Activated CD8-positive, alpha-beta T cell treated with anti-CD3 and anti-CD28 coated beads for 36 hours (primary cell): Measurements from ENCODE around the gene KRTAP21-2. TPM values are rescaled to one million over a fixed set of nuclear protein-coding genes. Genes with fewer than 3 reads are reported as not detected.

Experiments
- ATAC-seq: fragments of 200-7000 bp; cut with Tn5 transposase; one replicate; pipeline ENCODE4 v1.10.0; 2021; ENCODE audit warnings: mild to moderate bottlenecking, moderate library complexity
- CTCF ChIA-PET: fragments of 350-600 bp; sonication (Branson Sonifier 250); formaldehyde crosslinking; loops from one replicate; lab custom pipeline; 2021; ENCODE audit warnings: antibody characterized with exemption; lab: Charles Lee
- POLR2A ChIA-PET: fragments of 350-600 bp; sonication (Branson Sonifier 250); formaldehyde crosslinking; loops from one replicate; lab custom pipeline; 2021; ENCODE audit warnings: antibody characterized with exemption; lab: Charles Lee
- DNase-seq: peaks from one replicate; pipeline ENCODE4 v3.0.0-alpha.2; 2020
- H3K27ac Mint-ChIP-seq: one replicate; pipeline ENCODE4 v1.8.0; 2021; ENCODE audit warnings: mild to moderate bottlenecking, mixed read lengths
- H3K27me3 Mint-ChIP-seq: one replicate; pipeline ENCODE4 v1.8.0; 2021; ENCODE audit warnings: mixed read lengths
- H3K36me3 Mint-ChIP-seq: one replicate; pipeline ENCODE4 v1.8.0; 2021; ENCODE audit warnings: low read depth, mixed read lengths
- H3K4me1 Mint-ChIP-seq: one replicate; pipeline ENCODE4 v1.8.0; 2021; ENCODE audit warnings: low read depth, mixed read lengths
- H3K4me3 Mint-ChIP-seq: one replicate; pipeline ENCODE4 v1.8.0; 2021; ENCODE audit warnings: mild to moderate bottlenecking, moderate library complexity, mixed read lengths
- H3K9me3 Mint-ChIP-seq: one replicate; pipeline ENCODE4 v1.8.0; 2021; ENCODE audit warnings: mixed read lengths
- intact Hi-C: fragments of 100-400 bp; cut with micrococcal nuclease; formaldehyde crosslinking; loops from one replicate; pipeline ENCODE4 v1.10.0; 2022
- total RNA-seq, 2 experiments: library from RNA; stranded (reverse); gene quantifications; one replicate each; pipeline ENCODE4 v1.2.3, GENCODE V29; 2021
- TF ChIP-seq, protein P1 (sequence below): fragments of 200-600 bp; IDR thresholded peaks from one replicate; pipeline ENCODE4 v1.8.0; 2022; ENCODE audit warnings: antibody characterized with exemption, mild to moderate bottlenecking

Gene KRTAP21-2
- total RNA-seq, 2 experiments from 2014 or later, result not detected

DNA sequence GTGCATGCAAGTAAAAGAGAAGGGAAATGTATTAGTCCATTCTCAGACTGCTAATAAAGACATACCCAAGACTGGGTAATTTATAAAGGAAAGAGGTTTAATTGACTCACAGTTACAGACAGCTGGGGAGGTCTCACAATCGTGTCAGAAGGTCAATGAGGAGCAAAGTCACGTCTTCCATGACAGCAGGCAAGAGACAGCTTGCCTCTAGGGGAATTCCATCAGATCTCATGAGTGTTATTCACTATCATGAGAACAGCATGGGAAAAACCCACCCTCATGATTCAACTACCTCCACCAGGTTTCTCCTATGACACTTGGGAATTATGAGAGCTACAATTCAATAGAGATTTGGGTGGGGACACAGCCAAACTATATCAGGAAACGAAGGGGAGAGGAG, 36.6 kb downstream of the KRTAP21-2 start:
- peak; percentile 43 for DNase-seq
- Mint-ChIP-seq H3K27me3 (no peaks in the 10 kb centered on the region), H3K4me3 (no peak overlapping the region), H3K9me3 (peaks cover 12% of the 10 kb centered on the region), H3K27ac (peak overlapping the region; percentile 72), H3K4me1 (peaks cover 5% of the 10 kb centered on the region), H3K36me3 (no peaks in the 10 kb centered on the region)
- peak; percentile 74 for ATAC-seq
- TF ChIP-seq, protein P1, sequence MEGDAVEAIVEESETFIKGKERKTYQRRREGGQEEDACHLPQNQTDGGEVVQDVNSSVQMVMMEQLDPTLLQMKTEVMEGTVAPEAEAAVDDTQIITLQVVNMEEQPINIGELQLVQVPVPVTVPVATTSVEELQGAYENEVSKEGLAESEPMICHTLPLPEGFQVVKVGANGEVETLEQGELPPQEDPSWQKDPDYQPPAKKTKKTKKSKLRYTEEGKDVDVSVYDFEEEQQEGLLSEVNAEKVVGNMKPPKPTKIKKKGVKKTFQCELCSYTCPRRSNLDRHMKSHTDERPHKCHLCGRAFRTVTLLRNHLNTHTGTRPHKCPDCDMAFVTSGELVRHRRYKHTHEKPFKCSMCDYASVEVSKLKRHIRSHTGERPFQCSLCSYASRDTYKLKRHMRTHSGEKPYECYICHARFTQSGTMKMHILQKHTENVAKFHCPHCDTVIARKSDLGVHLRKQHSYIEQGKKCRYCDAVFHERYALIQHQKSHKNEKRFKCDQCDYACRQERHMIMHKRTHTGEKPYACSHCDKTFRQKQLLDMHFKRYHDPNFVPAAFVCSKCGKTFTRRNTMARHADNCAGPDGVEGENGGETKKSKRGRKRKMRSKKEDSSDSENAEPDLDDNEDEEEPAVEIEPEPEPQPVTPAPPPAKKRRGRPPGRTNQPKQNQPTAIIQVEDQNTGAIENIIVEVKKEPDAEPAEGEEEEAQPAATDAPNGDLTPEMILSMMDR, result no peak
- intact Hi-C loops, result no loop called here
- POLR2A ChIA-PET, result no interaction called here
- CTCF ChIA-PET, result no interaction called here

DNA sequence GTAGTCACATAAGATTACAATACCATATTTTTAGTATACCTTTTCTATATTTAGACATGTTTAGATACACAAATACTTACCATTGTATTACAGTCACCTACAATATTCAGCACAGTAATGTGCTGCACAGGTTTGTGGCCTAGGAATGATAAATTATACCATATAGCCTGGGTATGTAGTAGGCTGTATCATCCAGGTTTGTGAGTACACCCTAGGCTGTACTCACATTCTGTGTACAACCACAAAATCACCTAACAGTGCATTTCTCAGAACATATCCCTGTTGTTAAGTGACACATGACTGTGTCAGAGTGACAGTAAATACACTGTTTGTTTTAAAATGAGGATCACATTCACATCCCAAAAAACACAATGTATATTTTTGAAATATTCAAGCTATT, 39.6 kb downstream of the KRTAP21-2 start:
- Mint-ChIP-seq H3K4me1 (peaks cover 5% of the 10 kb centered on the region), H3K36me3 (no peaks in the 10 kb centered on the region), H3K27me3 (no peaks in the 10 kb centered on the region), H3K4me3 (no peak overlapping the region), H3K27ac (no peak overlapping the region), H3K9me3 (peaks cover 5% of the 10 kb centered on the region)
- CTCF ChIA-PET, result no interaction called here
- TF ChIP-seq, protein P1, result no peak
- intact Hi-C loops, result no loop called here
- peak; percentile 13 for ATAC-seq
- POLR2A ChIA-PET, result no interaction called here
- no peak for DNase-seq

Other genes starting within 250 kb of the KRTAP21-2 start
- not detected for gene KRTAP19-5, start 245.1 kb downstream of the KRTAP21-2 start, total RNA-seq
- gene KRTAP19-6, start 205.4 kb downstream of the KRTAP21-2 start, total RNA-seq, result not detected
- gene KRTAP19-7, start 185.9 kb downstream of the KRTAP21-2 start, total RNA-seq, result not detected
- not detected for gene KRTAP22-2, start 156.9 kb downstream of the KRTAP21-2 start, total RNA-seq
- not detected for gene KRTAP6-3, start 154.8 kb downstream of the KRTAP21-2 start, total RNA-seq
- not detected for gene KRTAP6-2, start 148.4 kb downstream of the KRTAP21-2 start, total RNA-seq
- not detected for gene KRTAP22-1, start 146.2 kb downstream of the KRTAP21-2 start, total RNA-seq
- not detected for gene KRTAP6-1, start 133.3 kb downstream of the KRTAP21-2 start, total RNA-seq
- gene KRTAP20-1, start 130.8 kb downstream of the KRTAP21-2 start, total RNA-seq, result not detected
- gene KRTAP20-4, start 126.6 kb downstream of the KRTAP21-2 start, total RNA-seq, result not detected
- not detected for gene KRTAP20-2, start 112.1 kb downstream of the KRTAP21-2 start, total RNA-seq
- not detected for gene KRTAP20-3, start 104.4 kb downstream of the KRTAP21-2 start, total RNA-seq
- gene KRTAP21-3, start 28.5 kb downstream of the KRTAP21-2 start, total RNA-seq, result not detected
- not detected for gene KRTAP21-1, start 8.2 kb upstream of the KRTAP21-2 start, total RNA-seq
- not detected for gene KRTAP8-1, start 66.0 kb upstream of the KRTAP21-2 start, total RNA-seq
- gene KRTAP7-1, start 82.5 kb upstream of the KRTAP21-2 start, total RNA-seq, result not detected
- not detected for gene KRTAP11-1, start 134.3 kb upstream of the KRTAP21-2 start, total RNA-seq